Panc1 (cell line): ENCODE measurements around the gene FAM13A. TPM values are rescaled to one million over a fixed set of nuclear protein-coding genes. Genes with fewer than 3 reads are reported as not detected.

ENCODE experiments used
- ATAC-seq: fragments of 200-7000 bp; cut with Tn5 transposase; 2 replicates; pipeline ENCODE4 v1.9.1; 2020; ENCODE audit warnings: mild to moderate bottlenecking, moderate library complexity
- BruUV-seq: library from RNA; stranded (reverse); fragments of 400-500 nt; replicated peaks from 2 replicates; lab custom pipeline; 2021; lab: Mats Ljungman, UMichigan
- CTCF ChIA-PET: fragments of 300-600 bp; sonication (Branson Sonifier 250); formaldehyde crosslinking; loops from one replicate; lab custom pipeline; 2022; ENCODE audit warnings: antibody characterized with exemption; lab: Charles Lee
- POLR2A ChIA-PET: fragments of 300-600 bp; sonication (Branson Sonifier 250); formaldehyde crosslinking; loops from one replicate; lab custom pipeline; 2022; ENCODE audit warnings: antibody characterized with exemption; lab: Charles Lee
- DNase-seq: peaks from one replicate; pipeline ENCODE4 v3.0.0-alpha.2; 2010; ENCODE audit warnings: low read depth, low spot score
- H3K27ac ChIP-seq: 2 replicates; pipeline ENCODE4 v1.5.1; 2011; ENCODE audit warnings: mild to moderate bottlenecking, low read length, inconsistent platforms
- H3K27me3 ChIP-seq: fragments of 200-500 bp; sonication (Bioruptor generic); 2 replicates; pipeline ENCODE4 v1.6.0; 2014; ENCODE audit warnings: low read length, inconsistent platforms; ENCODE audit not compliant: control insufficient read depth, insufficient read depth
- H3K36me3 ChIP-seq: fragments of 200-500 bp; sonication (Bioruptor generic); 2 replicates; pipeline ENCODE4 v1.5.1; 2014; ENCODE audit warnings: inconsistent platforms, mild to moderate bottlenecking, low read length, moderate library complexity; ENCODE audit not compliant: control insufficient read depth, insufficient read depth
- H3K4me1 ChIP-seq: 2 replicates; pipeline ENCODE4 v1.5.1; 2011; ENCODE audit warnings: inconsistent platforms, mild to moderate bottlenecking, low read length, moderate library complexity; ENCODE audit not compliant: control insufficient read depth, insufficient read depth
- H3K4me3 ChIP-seq, 2 experiments: 2 replicates each; pipeline ENCODE4 v1.5.1; 2011 to 2012; ENCODE audit warnings: low read depth in 2 of 2, low read length in 2 of 2, mild to moderate bottlenecking in 2 of 2, inconsistent platforms in 1 of 2, moderate library complexity in 1 of 2
- H3K9me3 ChIP-seq: fragments of 200-500 bp; sonication (Bioruptor generic); 2 replicates; pipeline ENCODE4 v1.5.1; 2014; ENCODE audit warnings: low read depth, mild to moderate bottlenecking, inconsistent platforms, low read length, moderate library complexity; ENCODE audit not compliant: control insufficient read depth, insufficient read depth
- CTCF ChIP-seq: fragments of 450-650 bp; IDR thresholded peaks from 2 replicates; pipeline ENCODE4 v1.5.1; 2017; ENCODE audit warnings: mild to moderate bottlenecking
- POLR2AphosphoS5 ChIP-seq: IDR thresholded peaks from 2 replicates; pipeline ENCODE4 v1.6.1; 2012; ENCODE audit warnings: mild to moderate bottlenecking, low read depth, low read length, moderate library complexity
- REST ChIP-seq, 2 experiments: IDR thresholded peaks; 2 replicates each; pipeline ENCODE4 v1.6.1; 2011 to 2012; ENCODE audit warnings: low read depth in 2 of 2, control low read depth in 1 of 2, low read length in 1 of 2, mild to moderate bottlenecking in 1 of 2, moderate library complexity in 1 of 2; ENCODE audit not compliant: insufficient read depth in 1 of 2
- SIN3A ChIP-seq: IDR thresholded peaks from 2 replicates; pipeline ENCODE4 v1.6.1; 2012; ENCODE audit warnings: low read depth, mild to moderate bottlenecking, low read length, moderate library complexity, borderline replicate concordance; ENCODE audit not compliant: insufficient read depth
- TCF7L2 ChIP-seq: IDR thresholded peaks from 2 replicates; pipeline ENCODE4 v1.6.1; 2011; ENCODE audit warnings: mild to moderate bottlenecking, low read depth, low read length, inconsistent platforms
- in situ Hi-C: cut with HindIII; loops from 2 replicates; pipeline ENCODE4 v1.10.0; 2016; ENCODE audit warnings: low sequenced_read_pairs, low pct_unique_long_range_greater_than_20kb
- intact Hi-C: fragments of 100-400 bp; cut with micrococcal nuclease; formaldehyde crosslinking; loops from one replicate; pipeline ENCODE4 v1.10.0; 2022; ENCODE audit not compliant: unreplicated experiment
- total RNA-seq: library from RNA; stranded (reverse); gene quantifications from one replicate; pipeline ENCODE4 v1.2.1, GENCODE V29; 2021; ENCODE audit not compliant: unreplicated experiment

Gene FAM13A
- total RNA-seq, 1 experiment from 2014 or later, result 5.8 TPM

DNA sequence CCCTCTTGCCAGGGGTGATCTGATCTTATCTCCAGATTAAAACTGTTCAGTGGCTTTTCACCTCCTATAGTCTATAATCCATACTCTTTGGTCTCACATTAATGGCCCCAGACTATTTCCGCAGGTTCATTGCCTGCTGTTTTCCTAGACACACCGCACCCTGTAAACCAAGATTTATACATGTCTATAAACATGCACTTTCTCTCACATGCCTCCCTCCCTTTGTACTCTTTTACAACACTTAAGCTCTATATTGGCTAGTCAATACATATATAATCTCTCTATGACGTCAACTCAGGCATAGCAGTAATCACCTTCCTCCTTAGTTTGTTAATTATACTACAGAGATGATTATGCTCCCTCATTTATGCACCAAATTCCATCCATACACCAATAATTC is 188.5 kb downstream of the FAM13A start:
- intact Hi-C loops, result no loop called here

DNA sequence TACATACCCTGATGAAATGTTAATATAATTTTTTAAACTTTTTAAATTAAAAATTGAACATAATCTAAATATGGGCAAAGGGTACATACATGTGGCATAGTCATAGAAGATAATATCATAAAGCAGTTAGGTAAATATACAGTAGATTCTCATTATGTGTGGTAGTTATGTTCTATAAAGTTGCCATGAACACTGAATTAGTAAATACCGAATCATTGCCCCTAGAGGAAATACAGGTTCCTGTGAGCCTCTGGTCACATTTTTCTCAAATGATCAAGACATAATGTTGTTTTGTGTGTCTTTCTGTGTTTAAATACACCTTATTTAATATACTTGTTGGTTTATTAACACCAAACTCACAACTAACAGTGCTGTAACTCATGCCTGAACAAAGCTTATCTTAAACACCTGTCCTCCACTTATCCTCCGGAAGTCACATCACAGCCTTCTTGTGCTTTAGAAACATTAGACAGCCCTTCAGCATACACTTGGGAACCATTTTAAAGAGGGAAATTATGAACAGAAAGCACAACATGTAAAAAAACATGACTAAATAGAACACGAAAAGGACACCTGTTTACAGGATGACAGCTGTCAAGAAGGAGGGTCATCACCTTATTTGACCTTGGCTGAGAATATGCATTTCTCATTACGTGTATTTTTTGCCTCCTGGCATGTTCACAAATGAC is 190.0 kb downstream of the FAM13A start:
- BruUV-seq, result no TSS peak
- Histone ChIP-seq H3K4me1 (no peaks in the 10 kb centered on the region), H3K27ac (no peak overlapping the region), H3K36me3 (no peaks in the 10 kb centered on the region), H3K27me3 (no peaks in the 10 kb centered on the region), H3K9me3 (no peaks in the 10 kb centered on the region), H3K4me3 (no peak overlapping the region)
- TF ChIP-seq TCF7L2 (no peak), REST (IDR thresholded peaks at IDR 0.05; ENCODE audit: insufficient read depth in 1 of 2, low read depth in 2 of 2, low read length in 1 of 2) (no peak), POLR2AphosphoS5 (no peak), CTCF (no peak), SIN3A (no peak)
- intact Hi-C loops, result no loop called here
- ATAC-seq, result no peak
- ChIA-PET CTCF (no interaction called here), POLR2A (no interaction called here)
- no peak for DNase-seq
- in situ Hi-C loops, result no loop called here

More for the DNA sequence above, 188.5 kb downstream of the FAM13A start:
- H3K36me3 ChIP-seq, result no peaks in the 10 kb centered on the region
- H3K4me1 ChIP-seq, result no peaks in the 10 kb centered on the region
- no peak for ATAC-seq
- TF ChIP-seq CTCF (no peak), REST (IDR thresholded peaks at IDR 0.05; ENCODE audit: insufficient read depth in 1 of 2, low read depth in 2 of 2, low read length in 1 of 2) (no peak), SIN3A (no peak), POLR2AphosphoS5 (no peak), TCF7L2 (no peak)
- in situ Hi-C loops, result no loop called here
- no peak for DNase-seq
- H3K4me3 ChIP-seq, result no peak overlapping the region
- H3K9me3 ChIP-seq, result no peaks in the 10 kb centered on the region
- BruUV-seq, result no TSS peak
- ChIA-PET CTCF (no interaction called here), POLR2A (no interaction called here)
- no peaks in the 10 kb centered on the region for H3K27me3 ChIP-seq
- H3K27ac ChIP-seq, result no peak overlapping the region
